ENCODE data around the gene ZNF451. TPM values are rescaled to one million over a fixed set of nuclear protein-coding genes. Genes with fewer than 3 reads are reported as not detected.
"Not testable (repeated sequence)": the region's sequence is repeated elsewhere in the genome, so short reads cannot be mapped to it uniquely, and the experiment has no call there.

The ZNF451 gene, protein sequence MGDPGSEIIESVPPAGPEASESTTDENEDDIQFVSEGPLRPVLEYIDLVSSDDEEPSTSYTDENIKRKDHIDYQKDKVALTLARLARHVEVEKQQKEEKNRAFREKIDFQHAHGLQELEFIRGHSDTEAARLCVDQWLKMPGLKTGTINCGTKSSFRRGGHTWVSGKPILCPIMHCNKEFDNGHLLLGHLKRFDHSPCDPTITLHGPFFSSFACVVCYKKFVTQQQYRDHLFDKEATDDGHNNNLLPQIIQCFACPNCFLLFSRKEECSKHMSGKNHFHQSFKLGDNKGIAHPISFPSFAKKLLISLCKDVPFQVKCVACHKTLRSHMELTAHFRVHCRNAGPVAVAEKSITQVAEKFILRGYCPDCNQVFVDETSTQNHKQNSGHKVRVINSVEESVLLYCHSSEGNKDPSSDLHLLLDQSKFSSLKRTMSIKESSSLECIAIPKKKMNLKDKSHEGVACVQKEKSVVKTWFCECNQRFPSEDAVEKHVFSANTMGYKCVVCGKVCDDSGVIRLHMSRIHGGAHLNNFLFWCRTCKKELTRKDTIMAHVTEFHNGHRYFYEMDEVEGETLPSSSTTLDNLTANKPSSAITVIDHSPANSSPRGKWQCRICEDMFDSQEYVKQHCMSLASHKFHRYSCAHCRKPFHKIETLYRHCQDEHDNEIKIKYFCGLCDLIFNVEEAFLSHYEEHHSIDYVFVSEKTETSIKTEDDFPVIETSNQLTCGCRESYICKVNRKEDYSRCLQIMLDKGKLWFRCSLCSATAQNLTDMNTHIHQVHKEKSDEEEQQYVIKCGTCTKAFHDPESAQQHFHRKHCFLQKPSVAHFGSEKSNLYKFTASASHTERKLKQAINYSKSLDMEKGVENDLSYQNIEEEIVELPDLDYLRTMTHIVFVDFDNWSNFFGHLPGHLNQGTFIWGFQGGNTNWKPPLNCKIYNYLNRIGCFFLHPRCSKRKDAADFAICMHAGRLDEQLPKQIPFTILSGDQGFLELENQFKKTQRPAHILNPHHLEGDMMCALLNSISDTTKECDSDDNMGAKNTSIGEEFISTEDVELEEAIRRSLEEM
- total RNA-seq (2014; rRNA removed; shearing (Covaris generic); ENCODE audit: low replicate concordance), result 48.1 and 92.3 TPM in 2 replicates

DNA sequence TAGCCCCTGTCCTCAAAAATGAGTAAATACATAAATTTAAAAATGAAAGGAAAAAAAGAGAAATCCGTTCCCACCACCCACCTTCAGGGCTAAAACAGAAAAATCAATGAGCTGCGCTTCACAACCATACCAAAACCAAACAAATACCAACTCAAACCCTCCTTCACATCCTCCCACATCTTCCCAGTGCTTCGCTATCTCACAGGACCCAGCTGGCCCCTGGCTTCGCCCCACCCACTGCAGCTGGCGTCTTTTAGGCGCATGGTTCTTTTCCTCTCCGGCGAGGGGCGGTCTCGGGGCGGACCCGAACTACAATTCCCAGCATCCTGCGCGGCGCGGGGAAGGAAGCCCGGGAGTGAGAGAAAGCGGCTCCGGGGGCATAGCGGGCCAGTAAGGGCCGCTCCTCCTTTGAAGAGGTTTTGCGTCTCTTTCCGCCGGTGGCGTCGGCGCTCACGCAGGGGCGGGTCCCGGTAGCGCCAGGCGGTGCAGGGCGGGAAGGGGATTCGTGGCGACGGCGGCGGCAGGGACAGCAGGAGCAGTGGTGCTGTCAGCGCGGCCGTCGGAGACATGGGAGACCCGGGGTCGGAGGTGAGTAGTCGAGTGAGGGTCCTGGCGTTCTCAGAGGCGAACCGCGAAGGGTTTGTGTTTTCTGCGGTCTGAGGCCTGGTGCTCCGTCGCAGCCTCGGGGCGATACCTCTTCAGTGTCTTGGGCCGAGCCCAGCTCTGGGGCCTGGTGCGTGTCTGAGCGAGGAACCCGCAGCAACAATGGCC is at the start of gene ZNF451:
Gene ZNF451 (plus strand): TSS at position 502 of the 771 bp plus-strand sequence. CDS start 66 bp downstream, at position 568.
- Histone ChIP-seq H3K9me3 (ENCODE audit: low read length) (no peaks in the 10 kb centered on the region), H3K36me3 (ENCODE audit: insufficient read depth, low read length) (peaks cover 26% of the 10 kb centered on the region), H3K79me2 (ENCODE audit: low read length) (peaks cover 36% of the 10 kb centered on the region), H3K4me2 (ENCODE audit: low read depth, low read length, poor library complexity, severe bottlenecking) (peak within 1 kb of the TSS; percentile 83), H3K27ac (ENCODE audit: low read length) (peak within 1 kb of the TSS; percentile 32; the same call in 1 of the 2 replicates), H2AFZ (ENCODE audit: low read length) (peak within 1 kb of the TSS; percentile 60; the same call in 1 of the 2 replicates), H3K4me3 (ENCODE audit: low read length) (peak within 1 kb of the TSS; percentile 61), H4K20me1 (ENCODE audit: insufficient read depth, low read depth, low read length) (no peaks in the 10 kb centered on the region; the same call in 1 of the 2 replicates), H3K4me1 (ENCODE audit: low read length) (peaks cover 34% of the 10 kb centered on the region), H3K9ac (ENCODE audit: low read length) (peak within 1 kb of the TSS; percentile 75), H3K27me3 (ENCODE audit: low read length) (no peaks in the 10 kb centered on the region), H3K9me2 (replicated peaks; ENCODE audit: insufficient read depth, low read length) (no peaks in the 10 kb centered on the region)
- peak; percentile 99 for DNase-seq

DNA sequence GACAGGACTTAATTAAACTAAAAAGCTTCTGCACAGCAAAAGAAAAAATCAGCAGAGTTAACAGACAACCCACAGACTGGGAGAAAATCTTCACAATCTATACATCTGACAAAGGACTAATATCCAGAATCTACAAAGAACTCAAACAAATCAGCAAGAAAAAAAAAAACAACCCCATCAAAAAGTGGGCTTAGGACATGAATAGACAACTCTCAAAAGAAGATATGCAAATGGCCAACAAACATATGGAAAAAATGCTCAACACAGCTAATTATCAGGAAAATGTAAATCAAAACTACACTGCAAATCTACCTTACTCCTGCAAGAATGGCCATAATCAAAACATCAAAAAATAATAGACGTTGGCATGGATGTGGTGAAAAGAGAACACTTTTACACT is 45.9 kb upstream of the ZNF451 start:
- not testable (repeated sequence) for H3K9ac ChIP-seq (ENCODE audit: low read length); H3K4me3 ChIP-seq (ENCODE audit: low read length); DNase-seq; H3K4me2 ChIP-seq (ENCODE audit: low read depth, low read length, poor library complexity, severe bottlenecking); H3K9me3 ChIP-seq (ENCODE audit: low read length); H3K9me2 ChIP-seq (replicated peaks; ENCODE audit: insufficient read depth, low read length); H3K27me3 ChIP-seq (ENCODE audit: low read length); H3K36me3 ChIP-seq (ENCODE audit: insufficient read depth, low read length); H3K27ac ChIP-seq (ENCODE audit: low read length); H2AFZ ChIP-seq (ENCODE audit: low read length); H4K20me1 ChIP-seq (ENCODE audit: insufficient read depth, low read depth, low read length)
- Histone ChIP-seq H3K79me2 (ENCODE audit: low read length) (peaks cover 13% of the 10 kb centered on the region), H3K4me1 (ENCODE audit: low read length) (peaks cover 18% of the 10 kb centered on the region)

DNA sequence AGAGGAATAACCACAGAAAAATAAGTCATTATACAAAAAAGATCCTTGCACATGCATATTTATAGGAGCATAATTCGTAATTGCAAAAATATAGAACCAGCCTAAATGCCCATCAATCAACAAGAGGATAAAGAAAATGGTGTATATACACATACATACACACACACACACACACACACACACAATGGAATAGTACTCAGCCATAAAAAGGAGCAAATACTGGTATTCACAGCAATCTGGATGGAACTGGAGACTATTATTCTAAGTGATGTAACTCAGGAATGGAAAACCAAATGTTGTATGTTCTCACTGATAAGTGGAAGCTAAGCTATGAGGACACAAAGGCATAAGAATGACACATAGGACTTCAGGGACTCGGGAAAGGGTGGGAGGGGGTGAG is 45.4 kb upstream of the ZNF451 start:
- Histone ChIP-seq H3K79me2 (ENCODE audit: low read length) (peaks cover 18% of the 10 kb centered on the region), H3K4me3 (ENCODE audit: low read length) (no peak overlapping the region), H3K36me3 (ENCODE audit: insufficient read depth, low read length) (peaks cover 11% of the 10 kb centered on the region), H3K9me2 (replicated peaks; ENCODE audit: insufficient read depth, low read length) (no peaks in the 10 kb centered on the region), H4K20me1 (ENCODE audit: insufficient read depth, low read depth, low read length) (no peaks in the 10 kb centered on the region), H3K27ac (ENCODE audit: low read length) (no peak overlapping the region), H2AFZ (ENCODE audit: low read length) (no peak overlapping the region), H3K9me3 (ENCODE audit: low read length) (no peaks in the 10 kb centered on the region), H3K4me2 (ENCODE audit: low read depth, low read length, poor library complexity, severe bottlenecking) (no peak overlapping the region), H3K27me3 (ENCODE audit: low read length) (no peaks in the 10 kb centered on the region), H3K9ac (ENCODE audit: low read length) (no peak overlapping the region), H3K4me1 (ENCODE audit: low read length) (peaks cover 23% of the 10 kb centered on the region)
- no peak for DNase-seq

DNA sequence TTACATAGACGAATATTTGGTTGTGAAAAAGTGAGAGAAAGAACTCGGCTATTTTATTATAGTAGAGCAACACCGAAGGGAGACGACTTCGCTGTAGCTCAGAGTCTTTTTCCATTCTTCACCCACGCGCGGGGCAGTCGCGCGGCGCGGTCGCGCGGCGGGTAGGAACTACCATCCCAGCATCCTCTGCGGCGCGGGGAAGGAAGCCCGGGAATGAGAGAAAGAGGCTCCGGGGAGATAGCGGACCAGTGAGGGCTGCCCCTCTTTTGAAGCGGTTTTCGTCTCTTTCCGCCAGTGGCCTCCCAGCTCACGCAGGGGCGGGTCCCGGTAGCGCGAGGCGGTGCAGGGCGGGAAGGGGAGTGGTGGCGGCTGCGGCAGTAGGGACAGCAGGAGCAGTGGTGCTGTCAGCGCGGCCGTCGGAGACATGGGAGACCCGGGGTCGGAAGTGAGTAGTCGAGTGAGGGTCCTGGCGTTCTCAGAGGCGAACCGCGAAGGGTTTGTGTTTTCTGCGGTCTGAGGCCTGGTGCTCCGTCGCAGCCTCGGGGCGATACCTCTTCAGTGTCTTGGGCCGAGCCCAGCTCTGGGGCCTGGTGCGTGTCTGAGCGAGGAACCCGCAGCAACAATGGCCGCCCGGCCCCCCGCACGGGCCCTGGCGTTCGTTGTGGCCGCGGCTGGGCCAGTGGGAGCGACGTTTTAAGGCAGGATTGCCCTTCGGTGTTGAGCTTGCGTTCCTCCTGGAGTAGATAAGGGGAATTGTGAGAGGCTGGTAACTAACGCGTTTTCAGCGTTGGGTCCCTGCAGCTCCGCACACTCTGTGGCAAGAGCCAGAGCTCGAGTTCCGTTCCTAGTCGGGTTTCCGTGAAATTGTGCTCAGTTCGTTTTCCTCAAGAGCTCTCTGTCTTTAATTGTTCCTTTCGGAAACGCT is 43.4 kb upstream of the ZNF451 start, which contains the start of gene KIAA1586:
Gene KIAA1586 (plus strand): TSS at position 362 of the 925 bp plus-strand sequence. CDS start 63 bp downstream, at position 425.
- peak within 1 kb of the TSS; percentile 88 for H3K4me2 ChIP-seq (ENCODE audit: low read depth, low read length, poor library complexity, severe bottlenecking)
- peak; percentile 94 for DNase-seq
- H3K4me3 ChIP-seq (ENCODE audit: low read length), result peak within 1 kb of the TSS; percentile 68
- peaks cover 28% of the 10 kb centered on the region for H3K4me1 ChIP-seq (ENCODE audit: low read length)
- not testable (repeated sequence) for H4K20me1 ChIP-seq (ENCODE audit: insufficient read depth, low read depth, low read length); H3K9me2 ChIP-seq (replicated peaks; ENCODE audit: insufficient read depth, low read length); H3K9me3 ChIP-seq (ENCODE audit: low read length); H3K27ac ChIP-seq (ENCODE audit: low read length); H3K27me3 ChIP-seq (ENCODE audit: low read length)
- H2AFZ ChIP-seq (ENCODE audit: low read length), result peak within 1 kb of the TSS; percentile 79
- H3K79me2 ChIP-seq (ENCODE audit: low read length), result peaks cover 36% of the 10 kb centered on the region
- peak within 1 kb of the TSS; percentile 69 for H3K9ac ChIP-seq (ENCODE audit: low read length)
- H3K36me3 ChIP-seq (ENCODE audit: insufficient read depth, low read length), result peaks cover 27% of the 10 kb centered on the region

DNA sequence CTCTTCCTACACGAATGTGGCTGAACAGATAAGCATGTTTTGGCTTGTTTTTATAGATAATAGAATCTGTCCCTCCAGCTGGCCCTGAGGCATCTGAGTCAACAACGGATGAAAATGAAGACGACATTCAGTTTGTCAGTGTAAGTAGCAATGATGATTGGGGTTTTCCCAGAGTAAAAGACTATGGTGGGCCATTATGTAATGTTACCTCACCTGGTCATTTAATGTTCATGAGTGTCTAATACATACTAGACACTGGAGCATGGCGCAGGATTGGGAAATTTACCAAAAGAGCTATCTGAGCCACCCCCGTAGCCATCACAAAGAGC is 42.8 kb upstream of the ZNF451 start:
- not testable (repeated sequence) for H3K4me2 ChIP-seq (ENCODE audit: low read depth, low read length, poor library complexity, severe bottlenecking); H3K27ac ChIP-seq (ENCODE audit: low read length); H3K9ac ChIP-seq (ENCODE audit: low read length); H2AFZ ChIP-seq (ENCODE audit: low read length); H4K20me1 ChIP-seq (ENCODE audit: insufficient read depth, low read depth, low read length); DNase-seq; H3K9me2 ChIP-seq (replicated peaks; ENCODE audit: insufficient read depth, low read length); H3K4me3 ChIP-seq (ENCODE audit: low read length); H3K9me3 ChIP-seq (ENCODE audit: low read length); H3K27me3 ChIP-seq (ENCODE audit: low read length)
- Histone ChIP-seq H3K79me2 (ENCODE audit: low read length) (peaks cover 39% of the 10 kb centered on the region), H3K4me1 (ENCODE audit: low read length) (peaks cover 28% of the 10 kb centered on the region), H3K36me3 (ENCODE audit: insufficient read depth, low read length) (peaks cover 32% of the 10 kb centered on the region)

DNA sequence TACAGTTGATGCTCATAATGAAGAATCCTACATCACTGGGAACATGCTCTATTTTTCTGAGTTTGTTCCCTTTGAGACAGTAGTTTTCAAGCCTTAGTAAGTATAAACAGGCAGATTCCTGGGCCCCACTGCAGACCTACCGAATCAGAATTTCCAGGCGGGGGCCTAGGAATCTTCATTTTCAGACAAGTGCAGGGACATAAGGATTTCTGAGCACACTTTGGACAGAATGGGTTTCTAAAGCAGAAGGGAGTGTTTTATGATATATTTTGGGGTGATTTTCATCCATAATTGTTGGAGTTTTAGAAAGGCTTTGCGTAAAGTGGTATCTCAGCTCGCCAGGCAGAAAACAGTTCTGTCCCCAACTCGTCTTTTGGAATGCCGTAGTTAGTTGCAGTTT is 42.1 kb upstream of the ZNF451 start:
- Histone ChIP-seq H3K36me3 (ENCODE audit: insufficient read depth, low read length) (peaks cover 39% of the 10 kb centered on the region), H3K9ac (ENCODE audit: low read length) (peak overlapping the region; percentile 57), H3K79me2 (ENCODE audit: low read length) (peaks cover 43% of the 10 kb centered on the region), H3K4me2 (ENCODE audit: low read depth, low read length, poor library complexity, severe bottlenecking) (peak overlapping the region; percentile 62), H3K4me1 (ENCODE audit: low read length) (peaks cover 28% of the 10 kb centered on the region), H3K4me3 (ENCODE audit: low read length) (peak overlapping the region; percentile 62)
- H2AFZ ChIP-seq (ENCODE audit: low read length); H4K20me1 ChIP-seq (ENCODE audit: insufficient read depth, low read depth, low read length); H3K9me3 ChIP-seq (ENCODE audit: low read length); DNase-seq; H3K27me3 ChIP-seq (ENCODE audit: low read length); H3K9me2 ChIP-seq (replicated peaks; ENCODE audit: insufficient read depth, low read length); H3K27ac ChIP-seq (ENCODE audit: low read length): not testable (repeated sequence)

DNA sequence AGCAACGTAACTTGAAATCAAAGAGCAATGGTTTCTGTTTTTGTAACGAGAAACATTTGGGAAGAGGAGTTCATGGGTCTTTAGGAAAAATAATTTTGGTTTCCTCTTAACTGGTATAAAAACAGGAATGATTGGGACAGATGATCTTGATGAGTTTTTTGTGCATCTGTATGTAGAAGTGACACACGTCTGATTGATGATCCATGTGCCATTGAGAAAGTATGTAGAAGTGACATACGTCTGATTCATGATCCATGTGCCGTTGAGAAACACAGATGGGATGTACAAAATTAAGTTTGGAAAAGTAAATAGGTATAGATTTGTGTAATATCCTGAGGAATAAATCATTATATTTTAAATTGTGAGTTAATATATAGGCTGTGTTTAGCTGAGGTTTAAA is 41.4 kb upstream of the ZNF451 start:
- no peak for DNase-seq
- Histone ChIP-seq H3K36me3 (ENCODE audit: insufficient read depth, low read length) (peaks cover 45% of the 10 kb centered on the region), H3K9me2 (replicated peaks; ENCODE audit: insufficient read depth, low read length) (no peaks in the 10 kb centered on the region), H4K20me1 (ENCODE audit: insufficient read depth, low read depth, low read length) (no peaks in the 10 kb centered on the region), H3K79me2 (ENCODE audit: low read length) (peaks cover 44% of the 10 kb centered on the region), H3K4me2 (ENCODE audit: low read depth, low read length, poor library complexity, severe bottlenecking) (peak overlapping the region; percentile 62), H3K4me3 (ENCODE audit: low read length) (peak overlapping the region; percentile 62), H3K9me3 (ENCODE audit: low read length) (no peaks in the 10 kb centered on the region), H3K4me1 (ENCODE audit: low read length) (peaks cover 28% of the 10 kb centered on the region), H2AFZ (ENCODE audit: low read length) (no peak overlapping the region), H3K27ac (ENCODE audit: low read length) (peak overlapping the region; percentile 65; the same call in 1 of the 2 replicates), H3K27me3 (ENCODE audit: low read length) (no peaks in the 10 kb centered on the region), H3K9ac (ENCODE audit: low read length) (peak overlapping the region; percentile 4; the same call in 1 of the 2 replicates)
